Measurements from ENCODE around the gene GHRL. TPM values are rescaled to one million over a fixed set of nuclear protein-coding genes. Genes with fewer than 3 reads are reported as not detected.

Gene GHRL
- total RNA-seq (under 1 TPM; 0.50 to 0.87 TPM), polyA plus RNA-seq (ENCODE audit: insufficient read depth, low read depth, low replicate concordance) (1.0 TPM)
- long read RNA-seq, donor 1, result 0 reads
- long read RNA-seq, donor 2, partial matches to known transcripts, result 0 of 1 reads
- long read RNA-seq, donor 2, other reads (novel, unspliced or antisense), result 0 of 1 reads

GRCh38 chr3:10292505-10293419 lies at the start of gene GHRL:
GHRL (minus strand) TSS chr3:10292947; CDS start chr3:10290180, 2,767 bp downstream.
- H3K27ac ChIP-seq, result no peak within 1 kb of the TSS
- no peaks in the 10 kb centered on the region for H3K27me3 ChIP-seq
- intact Hi-C loops (cut with DNase I; ENCODE audit: low total_unique reads), result no loop called here
- H3K9me3 ChIP-seq, result no peaks in the 10 kb centered on the region
- no peaks in the 10 kb centered on the region for H3K4me1 ChIP-seq
- DNase-seq, result no peak
- H3K4me3 ChIP-seq, result no peak within 1 kb of the TSS
- 74 to 75% methylated on average over 12 of the region's 12 CpGs for WGBS, 2 donors
- H3K36me3 ChIP-seq (ENCODE audit: low read depth, missing control alignments), result no peaks in the 10 kb centered on the region
- TF ChIP-seq CTCF (IDR thresholded peaks at IDR 0.05), result no peak
- TF ChIP-seq POLR2A (IDR thresholded peaks at IDR 0.05), result no peak

- no peaks in the 10 kb centered on the region for H3K4me1 ChIP-seq
- no peak overlapping the region for H3K4me3 ChIP-seq
- H3K36me3 ChIP-seq (ENCODE audit: low read depth, missing control alignments), result no peaks in the 10 kb centered on the region
- 88 to 89% methylated on average over 2 to 7 of the region's 7 CpGs for WGBS, 2 donors
- no peak overlapping the region for H3K27ac ChIP-seq
- TF ChIP-seq POLR2A (IDR thresholded peaks at IDR 0.05), result no peak
- TF ChIP-seq CTCF (IDR thresholded peaks at IDR 0.05), result no peak
- no peak for DNase-seq
- H3K9me3 ChIP-seq, result no peaks in the 10 kb centered on the region
- intact Hi-C loops (cut with DNase I; ENCODE audit: low total_unique reads), result loop anchor here (10.0 kb wide), 1 partner anchor 373 kb away; no protein-coding TSS in a partner anchor
- H3K27me3 ChIP-seq, result no peaks in the 10 kb centered on the region
These were observed 49.2 kb upstream of the GHRL start for GRCh38 chr3:10341901-10342398.

- TF ChIP-seq CTCF (IDR thresholded peaks at IDR 0.05) (no peak), POLR2A (IDR thresholded peaks at IDR 0.05) (no peak)
- intact Hi-C loops (cut with DNase I; ENCODE audit: low total_unique reads), result loop anchor here (10.0 kb wide), 1 partner anchor 374 kb away; no protein-coding TSS in a partner anchor
- DNase-seq, result no peak
- Histone ChIP-seq H3K27ac (no peak overlapping the region), H3K9me3 (no peaks in the 10 kb centered on the region), H3K4me3 (no peak overlapping the region), H3K27me3 (no peaks in the 10 kb centered on the region), H3K4me1 (no peaks in the 10 kb centered on the region), H3K36me3 (ENCODE audit: low read depth, missing control alignments) (no peaks in the 10 kb centered on the region)
- 89 to 91% methylated on average over 18 of the region's 18 CpGs for WGBS, 2 donors
These were observed 47.7 kb upstream of the GHRL start for GRCh38 chr3:10340476-10340875.

GRCh38 chr3:10340046-10340445 lies 47.3 kb upstream of the GHRL start:
- intact Hi-C loops (cut with DNase I; ENCODE audit: low total_unique reads), result loop anchor here (10.0 kb wide), 1 partner anchor 375 kb away; no protein-coding TSS in a partner anchor
- WGBS, 2 donors, result 59 to 63% methylated on average over 4 of the region's 4 CpGs
- Histone ChIP-seq H3K27ac (no peak overlapping the region), H3K27me3 (no peaks in the 10 kb centered on the region), H3K4me3 (no peak overlapping the region), H3K4me1 (no peaks in the 10 kb centered on the region), H3K36me3 (ENCODE audit: low read depth, missing control alignments) (no peaks in the 10 kb centered on the region), H3K9me3 (no peaks in the 10 kb centered on the region)
- DNase-seq, result no peak
- TF ChIP-seq POLR2A (IDR thresholded peaks at IDR 0.05) (no peak), CTCF (IDR thresholded peaks at IDR 0.05) (no peak)

Data from testis (tissue), 5 donors.